HUES64 (cell line): ENCODE results near the gene PCBP3.

Source experiments
- H3K27ac ChIP-seq: 2 replicates; pipeline ENCODE4 v1.7.0; 2013; ENCODE audit warnings: low read depth, low read length, inconsistent platforms
- H3K27me3 ChIP-seq: 2 replicates; pipeline ENCODE4 v1.6.1; 2013; ENCODE audit warnings: mild to moderate bottlenecking, low read length; ENCODE audit not compliant: insufficient read depth
- H3K36me3 ChIP-seq: 2 replicates; pipeline ENCODE4 v1.6.1; 2013; ENCODE audit warnings: mild to moderate bottlenecking, low read length; ENCODE audit not compliant: insufficient read depth
- H3K4me1 ChIP-seq: 2 replicates; pipeline ENCODE4 v1.6.1; 2013; ENCODE audit warnings: mild to moderate bottlenecking, low read length, moderate library complexity; ENCODE audit not compliant: insufficient read depth
- H3K4me3 ChIP-seq: 2 replicates; pipeline ENCODE4 v1.5.1; 2013; ENCODE audit warnings: mild to moderate bottlenecking, low read length, moderate library complexity
- H3K9ac ChIP-seq: 2 replicates; pipeline ENCODE4 v1.6.1; 2013; ENCODE audit warnings: mild to moderate bottlenecking, low read depth, low read length
- H3K9me3 ChIP-seq: 2 replicates; pipeline ENCODE4 v1.6.1; 2013; ENCODE audit warnings: low read depth, low read length; ENCODE audit not compliant: insufficient read depth
- WGBS: fragments of 150-250, 120-280 bp; methylation state at CpG from one replicate; pipeline ENCODE4 v1.1.7; 2013; ENCODE audit warnings: missing lambda C conversion rate; 5-methylcytosine and 5-hydroxymethylcytosine counted together

PCBP3 gene

DNA sequence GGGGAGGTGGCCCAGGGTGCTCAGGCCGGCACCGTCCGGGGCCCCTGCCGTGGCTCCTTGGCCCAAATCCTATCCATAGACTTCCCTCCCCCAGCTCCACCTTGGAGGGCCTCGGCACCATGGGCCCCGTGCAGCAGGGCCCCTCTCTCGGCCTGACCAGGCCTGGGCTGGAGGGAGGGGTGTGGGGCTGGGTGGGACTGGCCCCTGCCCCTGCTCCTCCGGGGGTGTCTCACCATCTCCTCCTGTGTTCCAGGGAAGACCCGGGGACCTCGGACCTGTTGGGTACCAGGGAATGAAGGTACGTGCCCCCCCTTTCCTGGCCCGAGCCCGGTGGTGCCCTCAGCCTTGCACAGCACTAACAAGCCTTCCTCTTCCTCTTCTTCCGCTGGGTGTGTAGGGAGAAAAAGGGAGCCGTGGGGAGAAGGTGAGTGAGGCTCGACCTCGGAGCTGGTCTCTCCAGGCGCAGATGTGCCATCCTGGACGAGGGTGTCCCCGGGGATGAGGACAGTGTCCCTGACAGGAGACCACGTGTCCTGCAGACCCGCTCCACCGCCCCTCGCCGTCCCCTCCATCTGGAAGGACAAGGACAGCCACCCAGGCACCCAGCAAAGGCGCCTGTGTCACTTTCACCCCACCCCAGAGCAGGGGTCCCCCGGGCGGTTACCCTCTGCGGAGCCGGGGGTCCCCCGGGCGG, 346.0 kb downstream of the PCBP3 start:
- Histone ChIP-seq H3K9me3 (no peaks in the 10 kb centered on the region), H3K27me3 (peaks cover 7% of the 10 kb centered on the region; the same call in 1 of the 2 replicates), H3K27ac (no peak overlapping the region), H3K4me1 (no peaks in the 10 kb centered on the region), H3K36me3 (peaks cover 68% of the 10 kb centered on the region), H3K9ac (no peak overlapping the region), H3K4me3 (no peak overlapping the region)
- 97% methylated on average over 32 of the region's 32 CpGs for WGBS

DNA sequence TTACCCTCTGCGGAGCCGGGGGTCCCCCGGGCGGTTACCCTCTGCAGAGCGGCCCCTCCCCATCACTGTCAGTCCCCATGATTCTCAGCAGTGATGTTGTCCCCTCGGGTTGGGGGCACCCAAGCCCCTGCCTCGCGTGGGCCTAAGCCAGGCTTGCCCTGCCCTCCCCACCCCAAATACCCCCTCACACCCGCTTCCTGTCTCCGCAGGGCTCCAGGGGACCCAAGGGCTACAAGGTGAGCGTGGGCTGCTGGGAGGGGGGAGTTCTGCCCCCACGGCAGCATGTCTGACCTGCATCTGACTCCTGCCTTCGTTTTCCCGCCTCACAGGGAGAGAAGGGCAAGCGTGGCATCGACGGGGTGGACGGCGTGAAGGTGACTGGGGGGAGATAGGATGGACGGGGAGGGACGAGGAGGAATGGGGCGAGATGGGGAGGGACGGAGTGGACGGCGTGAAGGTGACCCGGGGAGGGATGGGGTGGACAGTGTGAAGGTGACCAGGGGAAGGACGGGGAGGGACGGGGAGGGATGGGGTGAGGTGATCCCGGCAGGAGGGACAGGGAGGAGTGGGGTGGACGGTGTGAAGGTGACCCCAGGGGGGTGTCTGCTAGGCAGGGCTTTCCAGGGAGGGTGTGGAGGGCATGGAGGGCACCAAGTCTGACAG, 346.7 kb downstream of the PCBP3 start:
- Histone ChIP-seq H3K27ac (no peak overlapping the region), H3K9ac (no peak overlapping the region), H3K36me3 (peaks cover 68% of the 10 kb centered on the region), H3K4me3 (no peak overlapping the region), H3K27me3 (0 out of 2 replicates have a peak, but pooled peaks cover under 1% of the 10 kb centered on the region), H3K4me1 (no peaks in the 10 kb centered on the region), H3K9me3 (no peaks in the 10 kb centered on the region)
- WGBS = 91% methylated on average over 30 of the region's 30 CpGs

DNA sequence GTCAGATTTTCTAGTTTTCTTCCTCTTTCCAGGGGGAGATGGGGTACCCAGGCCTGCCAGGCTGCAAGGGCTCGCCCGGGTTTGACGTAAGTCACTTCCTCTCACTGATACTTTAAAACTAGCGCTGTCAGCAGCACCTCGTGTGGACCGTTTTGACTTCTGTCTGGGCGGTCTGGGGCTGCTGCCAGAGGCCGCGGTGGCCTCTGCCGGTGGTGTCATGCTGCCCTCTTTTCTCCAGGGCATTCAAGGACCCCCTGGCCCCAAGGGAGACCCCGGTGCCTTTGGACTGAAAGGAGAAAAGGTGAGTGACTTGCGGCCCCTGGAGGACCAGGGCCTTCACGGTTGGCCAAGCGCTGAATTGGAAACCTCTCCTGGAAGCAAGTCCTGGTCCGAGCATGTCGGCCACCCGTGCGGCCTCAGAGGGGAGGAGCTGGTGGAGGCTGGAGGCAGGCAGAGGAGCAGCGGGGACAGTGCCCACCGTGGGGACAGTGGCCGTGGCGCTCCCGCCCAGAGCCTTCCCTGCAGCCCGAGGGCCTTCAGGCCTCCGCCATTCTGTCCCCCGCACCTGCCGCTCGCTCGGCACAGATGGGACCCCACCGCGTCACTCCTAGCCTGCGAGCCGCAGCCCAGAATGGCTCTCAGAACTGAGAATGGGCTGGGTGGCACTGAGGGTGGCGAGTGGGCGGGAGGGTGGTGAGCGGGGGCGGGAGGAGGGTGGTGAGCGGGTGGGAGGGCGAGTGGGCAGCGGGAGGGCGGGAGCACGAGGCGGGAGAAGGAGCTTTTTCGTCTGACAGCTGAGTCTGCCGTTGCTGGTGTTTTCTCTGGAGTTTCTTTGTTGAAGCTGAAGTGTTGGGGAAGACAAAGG, 347.4 kb downstream of the PCBP3 start:
- Histone ChIP-seq H3K4me3 (no peak overlapping the region), H3K27ac (no peak overlapping the region), H3K9me3 (no peaks in the 10 kb centered on the region), H3K4me1 (no peaks in the 10 kb centered on the region), H3K27me3 (no peaks in the 10 kb centered on the region), H3K36me3 (peaks cover 62% of the 10 kb centered on the region), H3K9ac (no peak overlapping the region)
- whole genome bisulfite sequencing = 94% methylated on average over 45 of the region's 45 CpGs

DNA sequence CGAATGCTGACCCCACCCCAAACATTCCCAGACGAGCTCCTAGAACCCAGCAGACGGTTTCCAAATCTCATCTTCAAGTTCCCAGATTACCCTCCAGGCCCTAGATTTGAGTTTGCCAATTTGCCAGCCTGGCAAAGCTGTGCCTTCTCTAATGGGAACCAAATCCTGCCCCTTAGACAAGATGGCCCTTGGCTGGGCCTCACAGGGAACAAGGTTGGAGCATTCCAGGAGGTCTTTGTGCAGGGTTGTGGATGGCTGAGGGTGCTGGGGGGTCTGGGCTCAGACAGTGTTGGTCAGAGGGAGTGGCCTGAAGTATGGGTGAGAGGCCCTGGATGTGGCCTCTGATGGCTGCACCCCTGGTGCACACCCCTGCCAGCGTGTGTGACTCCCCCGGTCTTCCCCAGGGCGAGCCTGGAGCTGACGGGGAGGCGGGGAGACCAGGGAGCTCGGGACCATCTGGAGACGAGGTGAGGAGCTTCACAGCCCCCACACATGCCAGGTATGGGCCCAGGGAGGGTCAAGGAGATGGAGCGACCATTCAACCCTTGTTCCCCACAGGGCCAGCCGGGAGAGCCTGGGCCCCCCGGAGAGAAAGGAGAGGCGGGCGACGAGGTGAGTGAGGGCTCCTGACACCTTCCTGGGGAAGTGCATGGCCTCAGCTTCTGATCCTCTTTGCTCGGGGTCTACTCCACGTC, 348.2 kb downstream of the PCBP3 start:
- 95% methylated on average over 18 of the region's 18 CpGs for WGBS
- no peak overlapping the region for H3K4me3 ChIP-seq
- H3K36me3 ChIP-seq = peaks cover 55% of the 10 kb centered on the region
- no peaks in the 10 kb centered on the region for H3K9me3 ChIP-seq
- no peak overlapping the region for H3K9ac ChIP-seq
- H3K27me3 ChIP-seq = no peaks in the 10 kb centered on the region
- H3K4me1 ChIP-seq = no peaks in the 10 kb centered on the region
- no peak overlapping the region for H3K27ac ChIP-seq
